Measurements from ENCODE around the gene NSDHL. TPM values are rescaled to one million over a fixed set of nuclear protein-coding genes. Genes with fewer than 3 reads are reported as not detected.

The NSDHL gene
- total and polyA plus RNA-seq, 2 of the 13 experiments (the other 11 are each of a cell fraction or from before 2014, with no cell fraction given) = 26.2 to 49.3 TPM

GRCh38 chrX:152830312-152831305 lies at the start of gene NSDHL, which contains the start of gene CETN2 (continued):
- TF ChIP-seq THAP11 (CRISPR knock-in tag; IDR thresholded peaks at IDR 0.05) = peak; percentile 50
- no peak for TF ChIP-seq NFATC3 (CRISPR knock-in tag; IDR thresholded peaks at IDR 0.05)
- TF ChIP-seq SKIL (CRISPR knock-in tag; IDR thresholded peaks at IDR 0.05; ENCODE audit: borderline replicate concordance) = 0 out of 2 replicates have a peak, but pooled peaks have one; percentile 19
- no peak for TF ChIP-seq GZF1 (CRISPR knock-in tag; IDR thresholded peaks at IDR 0.05)
- no peak for TF ChIP-seq ZSCAN30 (CRISPR knock-in tag; IDR thresholded peaks at IDR 0.05)
- TF ChIP-seq BATF2 (CRISPR knock-in tag; IDR thresholded peaks at IDR 0.05) = no peak
- peak; percentile 53; the same call in 1 of the 2 replicates for TF ChIP-seq RFX5 (IDR thresholded peaks at IDR 0.05; ENCODE audit: low read depth, low read length)
- peak; percentile 90 for TF ChIP-seq ARID4A (CRISPR knock-in tag; IDR thresholded peaks at IDR 0.05; ENCODE audit: borderline replicate concordance)
- no peak for TF ChIP-seq HBP1 (CRISPR knock-in tag; IDR thresholded peaks at IDR 0.05; ENCODE audit: low read depth)
- TF ChIP-seq ZNF556 (CRISPR knock-in tag; IDR thresholded peaks at IDR 0.05; ENCODE audit: borderline replicate concordance) = peak; percentile 39; the same call in 1 of the 2 replicates
- peak; percentile 44; the same call in 1 of the 2 replicates for TF ChIP-seq ZNF607 (CRISPR knock-in tag; IDR thresholded peaks at IDR 0.05; ENCODE audit: borderline replicate concordance)
- TF ChIP-seq CREB3 (CRISPR knock-in tag; IDR thresholded peaks at IDR 0.05) = no peak
- no peak for TF ChIP-seq NFE2L2 (IDR thresholded peaks at IDR 0.05; ENCODE audit: low read length)
- TF ChIP-seq SMAD1 (CRISPR knock-in tag; IDR thresholded peaks at IDR 0.05; ENCODE audit: borderline replicate concordance, low read depth) = no peak
- no peak for TF ChIP-seq ZNF562 (CRISPR knock-in tag; IDR thresholded peaks at IDR 0.05; ENCODE audit: borderline replicate concordance)
- TF ChIP-seq ZFP90 (CRISPR knock-in tag; IDR thresholded peaks at IDR 0.05; ENCODE audit: borderline replicate concordance) = no peak
- TF ChIP-seq MAF1 (CRISPR knock-in tag; IDR thresholded peaks at IDR 0.05; ENCODE audit: borderline replicate concordance) = no peak

Data from HepG2 (cell line).